HG03159 (cell line): ENCODE measurements around the gene MRFAP1L1.

Experiments
- ATAC-seq: cut with Tn5 transposase; IDR thresholded peaks from one replicate; pipeline ENCODE4 v1.9.1; 2021; ENCODE audit warnings: mild to moderate bottlenecking, moderate library complexity; ENCODE audit not compliant: unreplicated experiment

The MRFAP1L1 gene

GRCh38 chr4:6716958-6717655, 7.4 kb upstream of the MRFAP1L1 start:
- ATAC-seq = no peak

- ATAC-seq = peak; percentile 82
Measured at GRCh38 chr4:6716018-6716911, 6.6 kb upstream of the MRFAP1L1 start, which contains the start of gene BLOC1S4. TSS of gene BLOC1S4 (plus strand) at chr4:6716174. CDS start at chr4:6716210, 36 bp downstream.

- no peak for ATAC-seq
Measured at GRCh38 chr4:6715704-6716017, 6.0 kb upstream of the MRFAP1L1 start.

- ATAC-seq = no peak
Measured at GRCh38 chr4:6714954-6715353, 5.3 kb upstream of the MRFAP1L1 start.

DNA sequence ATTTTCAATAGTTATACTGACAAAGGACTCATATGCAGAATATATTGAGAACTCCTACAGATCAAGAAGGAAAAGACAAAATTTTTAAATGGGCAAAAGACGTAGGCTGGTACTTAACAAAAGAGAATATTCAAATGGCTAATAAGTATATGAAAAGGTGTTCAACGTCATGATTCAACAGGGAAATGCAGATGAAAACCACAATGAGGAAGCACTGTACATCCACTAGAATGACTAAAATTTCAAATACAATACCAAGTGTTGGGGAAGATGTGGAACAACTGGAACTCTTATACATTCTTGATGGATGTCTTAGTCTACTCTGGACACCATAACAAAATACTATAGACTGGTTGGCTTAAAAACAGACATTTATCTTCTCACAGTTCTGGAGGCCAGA, 1.3 kb upstream of the MRFAP1L1 start:
- no peak for ATAC-seq

DNA sequence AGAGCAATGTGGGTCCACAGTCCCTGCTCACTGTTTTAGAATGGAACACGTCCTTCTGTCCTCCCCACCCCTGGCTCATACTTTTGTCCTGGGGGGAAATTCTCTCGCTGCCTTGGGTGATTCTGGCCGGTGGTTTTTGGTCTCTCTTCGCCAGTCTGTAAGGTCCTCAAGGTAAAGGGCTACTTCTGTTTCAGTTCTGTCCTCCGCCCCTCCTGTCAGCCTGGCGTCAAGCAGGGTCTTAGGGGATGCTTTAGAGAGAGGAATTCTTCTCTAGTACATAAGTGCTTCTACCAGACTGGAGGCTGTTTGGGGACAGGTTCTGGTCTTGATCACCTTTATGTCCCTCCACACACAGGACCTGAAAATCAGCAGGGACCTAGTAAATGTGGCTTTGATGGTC, 617 bp upstream of the MRFAP1L1 start:
- peak; percentile 5 for ATAC-seq

- ATAC-seq = no peak
Measured at GRCh38 chr4:6706173-6706572, 3.5 kb downstream of the MRFAP1L1 start.

DNA sequence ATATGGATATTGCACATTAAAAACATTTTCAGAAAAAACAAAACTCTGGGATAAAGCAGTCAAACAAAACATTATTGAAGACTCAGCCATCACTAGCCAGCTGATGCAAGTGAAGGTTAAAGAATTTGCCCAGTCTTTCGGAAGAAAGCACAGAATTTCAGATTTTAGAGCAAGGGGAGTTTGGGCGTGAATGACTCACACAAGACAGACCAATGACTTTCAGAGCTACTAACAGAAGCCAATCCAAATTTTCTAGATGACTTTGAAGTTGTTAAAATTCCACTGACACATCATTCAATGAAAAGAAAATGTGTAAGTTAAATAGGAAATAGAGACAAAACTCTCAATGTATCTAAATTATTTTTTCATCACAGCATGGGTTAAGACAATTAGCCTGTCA, 4.0 kb downstream of the MRFAP1L1 start:
- ATAC-seq = no peak

GRCh38 chr4:6703786-6704185, 5.9 kb downstream of the MRFAP1L1 start:
- ATAC-seq = no peak

- ATAC-seq = no peak
Measured at GRCh38 chr4:6702761-6703160, 6.9 kb downstream of the MRFAP1L1 start.

DNA sequence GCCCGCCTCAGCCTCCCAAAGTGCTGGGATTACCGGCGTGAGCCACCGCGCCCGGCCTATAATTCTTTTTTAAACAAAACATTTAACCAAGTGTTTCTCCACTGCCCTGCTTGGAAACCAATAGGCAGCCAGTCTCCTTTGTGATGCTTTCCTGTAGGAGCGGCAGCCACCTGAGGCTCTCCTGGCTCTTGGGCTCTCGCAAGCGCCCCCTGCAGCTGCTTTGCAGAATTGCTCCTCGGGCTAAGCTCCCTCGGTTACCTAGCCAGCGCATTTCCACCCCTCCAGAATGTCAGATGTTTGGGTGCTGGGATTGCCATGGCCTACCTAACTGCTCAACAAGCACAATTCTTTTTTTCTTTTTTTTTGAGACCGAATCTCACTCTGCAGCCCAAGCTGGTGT, 8.3 kb downstream of the MRFAP1L1 start:
- ATAC-seq = no peak

- no peak for ATAC-seq
Measured at GRCh38 chr4:6699903-6700302, 9.8 kb downstream of the MRFAP1L1 start.

GRCh38 chr4:6699388-6699787, 10.3 kb downstream of the MRFAP1L1 start:
- ATAC-seq = no peak

DNA sequence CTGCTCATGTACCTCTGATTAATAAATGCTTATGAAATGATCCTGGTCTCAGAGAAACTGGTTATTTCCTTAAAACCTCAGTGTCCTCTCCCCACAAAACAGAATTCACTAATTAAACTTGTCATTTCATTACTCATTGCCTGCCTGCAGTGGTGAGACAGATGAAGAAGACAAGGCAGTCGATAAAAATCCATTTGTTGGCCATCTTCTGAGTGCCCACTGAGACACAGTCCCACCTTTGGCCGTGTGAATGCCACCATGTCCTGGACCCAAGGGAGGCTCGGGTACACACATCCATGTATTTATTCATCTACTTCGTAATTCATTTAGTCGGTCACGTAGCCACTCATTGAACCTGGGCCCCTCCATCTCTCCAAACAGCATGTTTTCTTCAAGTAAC, 12.5 kb downstream of the MRFAP1L1 start:
- no peak for ATAC-seq

GRCh38 chr4:6696611-6697010, 13.1 kb downstream of the MRFAP1L1 start:
- no peak for ATAC-seq

DNA sequence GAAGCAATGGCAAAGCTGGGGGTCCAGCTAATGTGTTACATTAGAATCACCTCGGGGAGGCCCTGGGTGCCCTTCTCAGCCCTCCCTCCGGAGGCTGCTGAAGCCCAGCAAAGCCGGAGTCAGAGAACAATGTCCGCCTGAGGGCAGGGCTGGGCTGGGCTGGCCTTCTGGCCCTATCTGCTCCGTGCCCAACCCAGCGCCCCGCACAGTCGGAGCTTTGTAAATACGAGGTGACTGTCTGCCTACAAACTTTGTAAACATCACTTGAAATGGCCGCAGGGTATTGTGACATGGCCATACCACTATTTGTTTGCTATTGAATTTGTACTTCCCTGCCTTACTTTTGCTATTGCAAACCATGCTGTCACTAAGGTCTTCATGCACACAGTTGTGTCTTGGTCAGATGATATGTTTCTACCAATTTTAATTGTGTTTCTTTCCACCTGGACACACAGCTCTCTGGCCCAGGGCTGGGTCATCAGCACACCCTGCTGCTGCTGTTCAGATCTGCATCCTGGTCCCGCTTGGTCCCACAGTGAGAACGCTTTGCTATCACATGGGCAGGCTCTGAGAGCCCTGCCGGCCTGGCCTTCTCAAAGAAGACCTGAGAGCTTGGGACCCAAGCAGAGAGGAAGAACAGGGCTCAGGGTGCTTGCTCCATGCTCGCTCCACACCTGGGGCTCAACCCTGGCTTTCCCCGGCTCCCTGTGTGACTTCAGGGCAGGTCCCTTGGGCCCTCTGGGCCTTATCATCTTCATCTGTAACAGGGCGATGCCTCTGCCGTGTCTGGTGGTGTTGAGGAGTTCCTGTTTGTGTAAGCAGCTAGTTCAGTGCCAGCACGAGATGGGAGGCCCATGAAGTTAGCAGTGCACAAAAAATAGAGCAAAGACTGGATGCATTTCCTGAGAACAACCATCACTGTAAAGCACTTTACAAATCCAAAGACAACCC, 13.7 kb downstream of the MRFAP1L1 start:
- no peak for ATAC-seq

DNA sequence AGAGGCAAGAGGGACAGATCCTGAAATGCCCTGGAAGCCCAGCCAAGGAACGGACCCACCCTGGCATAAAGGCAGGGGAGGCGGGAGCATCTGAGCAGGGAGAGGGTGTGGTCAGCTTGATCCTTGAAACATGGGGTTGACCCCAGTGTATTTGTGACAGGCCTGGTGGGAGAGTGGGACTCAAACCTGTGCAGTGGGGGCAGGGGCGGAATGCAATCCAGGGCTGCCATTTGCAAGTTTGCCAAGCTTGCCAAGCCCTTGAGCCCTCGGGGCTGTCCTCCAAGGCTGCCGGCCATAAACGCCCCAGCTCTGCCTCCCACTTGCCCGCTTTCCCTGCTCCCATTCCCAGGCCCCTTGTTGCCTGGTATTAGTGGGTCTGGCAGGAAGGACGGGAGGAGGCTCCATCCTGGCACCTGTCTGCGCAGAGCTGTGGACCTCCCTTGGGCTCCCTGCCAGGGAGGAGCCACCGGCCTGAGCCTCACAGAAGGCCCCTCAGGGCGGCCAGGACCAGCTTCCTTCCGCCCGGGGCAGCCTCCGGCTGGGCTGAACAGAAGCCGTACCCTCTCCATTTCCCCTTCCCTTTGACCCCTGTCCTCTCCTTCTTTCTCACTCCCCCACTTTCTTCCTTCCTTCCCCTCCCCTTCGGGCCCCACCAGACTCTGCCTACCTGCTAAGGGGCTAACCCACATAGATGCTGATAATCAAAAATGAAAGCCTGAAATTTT, 15.3 kb downstream of the MRFAP1L1 start:
- ATAC-seq = no peak

DNA sequence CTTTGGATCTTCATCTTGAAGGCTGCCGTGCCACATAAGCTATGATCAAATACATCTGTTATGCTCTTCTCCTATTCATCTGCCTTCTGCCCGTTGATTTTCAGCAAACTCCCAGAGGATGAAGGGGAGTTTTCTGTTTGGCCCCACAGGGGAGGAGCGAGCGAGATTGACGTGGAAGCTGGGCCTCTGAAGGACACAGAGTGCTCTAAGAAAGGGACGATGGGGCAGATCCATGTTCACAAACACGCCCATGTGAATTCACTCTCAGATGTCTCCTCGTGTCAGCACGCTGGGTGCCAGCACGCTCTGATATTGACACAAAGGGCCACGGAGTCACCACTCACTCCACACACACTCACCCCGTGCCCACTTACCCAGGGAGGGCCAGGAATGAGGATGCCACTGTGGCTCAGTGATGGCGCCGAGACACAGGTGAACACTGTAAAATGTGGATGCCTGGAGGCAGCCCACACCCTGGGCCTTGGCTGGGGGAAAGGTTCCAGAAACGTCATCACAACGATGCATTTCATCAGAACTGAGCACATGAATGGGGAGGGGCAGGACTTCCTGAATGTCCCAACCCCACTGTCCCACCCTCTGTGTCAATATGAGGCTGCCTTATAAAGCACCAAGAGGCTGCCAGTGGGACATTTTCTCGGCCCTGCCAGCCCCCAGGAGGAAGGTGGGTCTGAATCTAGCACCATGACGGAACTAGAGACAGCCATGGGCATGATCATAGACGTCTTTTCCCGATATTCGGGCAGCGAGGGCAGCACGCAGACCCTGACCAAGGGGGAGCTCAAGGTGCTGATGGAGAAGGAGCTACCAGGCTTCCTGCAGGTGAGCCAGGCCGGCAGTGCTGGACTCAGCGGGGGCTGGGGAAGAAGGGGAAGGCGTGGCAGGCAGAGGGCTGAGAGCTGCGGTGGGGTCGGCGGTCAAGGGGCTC, 16.2 kb downstream of the MRFAP1L1 start, which contains the start of gene S100P:
Gene S100P, plus strand, starts transcription at position 648 of the 946 bp plus-strand sequence. Its CDS starts 55 bp downstream, at position 703.
- ATAC-seq = no peak

DNA sequence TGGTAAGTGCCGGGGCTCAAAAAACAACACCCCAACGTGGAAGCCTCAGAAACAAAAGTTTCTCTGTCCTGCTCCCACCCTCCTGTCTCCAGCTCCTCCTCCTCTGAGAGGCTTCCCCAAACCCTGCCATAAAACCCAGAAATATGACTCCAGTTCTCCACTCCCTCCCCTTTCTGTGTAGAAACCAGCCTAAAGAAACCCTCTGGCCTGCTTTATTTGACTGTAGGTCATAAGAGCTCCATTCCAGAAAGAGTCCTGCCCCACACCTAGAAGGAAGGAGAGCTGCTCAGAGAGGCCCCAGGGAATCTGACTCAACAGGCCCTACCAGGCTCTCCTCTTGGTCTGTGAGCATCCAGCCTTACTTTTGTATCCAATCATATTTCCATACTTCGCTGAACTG, 16.9 kb downstream of the MRFAP1L1 start:
- no peak for ATAC-seq
